SK-N-SH (cell line): ENCODE measurements around the gene SPATA31D3.
"Not testable (repeated sequence)": the region's sequence is repeated elsewhere in the genome, so short reads cannot be mapped to it uniquely, and the experiment has no call there.

Experiments
- CHD2 ChIP-seq: fragments of 150-350 bp; IDR thresholded peaks from 2 replicates; pipeline ENCODE4 v1.6.1; 2018; ENCODE audit warnings: low read length; ENCODE audit not compliant: partially characterized antibody
- EP300 ChIP-seq, 2 experiments: IDR thresholded peaks; 2 replicates each; pipeline versions ENCODE4 v1.4.0 to v1.6.1; 2012; ENCODE audit warnings: borderline replicate concordance in 1 of 2, low read depth in 1 of 2, low read length in 1 of 2
- JUND ChIP-seq: IDR thresholded peaks from 2 replicates; pipeline ENCODE4 v1.4.0; 2012
- POLR2AphosphoS5 ChIP-seq: IDR thresholded peaks from 2 replicates; pipeline ENCODE4 v1.6.1; 2012; ENCODE audit warnings: low read depth, low read length
- RAD21 ChIP-seq: IDR thresholded peaks from 2 replicates; pipeline ENCODE4 v1.6.1; 2012; ENCODE audit warnings: mild to moderate bottlenecking, low read length
- RFX5 ChIP-seq: IDR thresholded peaks from 2 replicates; pipeline ENCODE4 v1.6.1; 2012; ENCODE audit warnings: mild to moderate bottlenecking, improper control_type of control experiment, low read length
- SIN3A ChIP-seq: IDR thresholded peaks from 2 replicates; pipeline ENCODE4 v1.6.1; 2012; ENCODE audit warnings: low read depth, mild to moderate bottlenecking, low read length, moderate library complexity, borderline replicate concordance
- TF ChIP-seq, protein P1 (sequence below): fragments of 200-600 bp; sonication (generic); IDR thresholded peaks from 2 replicates; pipeline ENCODE4 v1.6.1; 2017; ENCODE audit warnings: antibody characterized with exemption, mild to moderate bottlenecking, moderate library complexity
- TF ChIP-seq, protein P2 (sequence below): fragments of 150-350 bp; IDR thresholded peaks from 2 replicates; pipeline ENCODE4 v1.6.1; 2016; ENCODE audit warnings: mild to moderate bottlenecking, low read depth, low read length

DNA sequence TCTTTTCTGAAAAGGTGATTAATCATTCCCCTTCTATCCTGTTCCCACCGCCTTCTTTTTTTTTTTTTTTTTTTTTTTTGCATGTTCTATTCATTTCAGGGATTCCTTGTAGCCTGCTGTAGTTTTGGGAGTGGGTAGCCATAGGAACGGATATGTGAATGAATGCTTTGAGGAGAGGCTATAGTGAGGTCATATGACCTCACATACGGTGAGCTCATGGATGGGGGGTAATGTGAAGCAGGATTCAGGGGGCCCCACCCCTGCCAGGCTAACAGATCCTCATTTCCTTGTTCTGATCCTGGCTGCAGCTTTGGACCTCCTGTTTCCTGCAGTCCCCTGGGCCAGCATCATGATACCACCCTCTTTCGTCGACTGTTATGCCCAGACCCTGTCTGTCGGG, 13.2 kb upstream of the SPATA31D3 start:
- TF ChIP-seq, protein P1, sequence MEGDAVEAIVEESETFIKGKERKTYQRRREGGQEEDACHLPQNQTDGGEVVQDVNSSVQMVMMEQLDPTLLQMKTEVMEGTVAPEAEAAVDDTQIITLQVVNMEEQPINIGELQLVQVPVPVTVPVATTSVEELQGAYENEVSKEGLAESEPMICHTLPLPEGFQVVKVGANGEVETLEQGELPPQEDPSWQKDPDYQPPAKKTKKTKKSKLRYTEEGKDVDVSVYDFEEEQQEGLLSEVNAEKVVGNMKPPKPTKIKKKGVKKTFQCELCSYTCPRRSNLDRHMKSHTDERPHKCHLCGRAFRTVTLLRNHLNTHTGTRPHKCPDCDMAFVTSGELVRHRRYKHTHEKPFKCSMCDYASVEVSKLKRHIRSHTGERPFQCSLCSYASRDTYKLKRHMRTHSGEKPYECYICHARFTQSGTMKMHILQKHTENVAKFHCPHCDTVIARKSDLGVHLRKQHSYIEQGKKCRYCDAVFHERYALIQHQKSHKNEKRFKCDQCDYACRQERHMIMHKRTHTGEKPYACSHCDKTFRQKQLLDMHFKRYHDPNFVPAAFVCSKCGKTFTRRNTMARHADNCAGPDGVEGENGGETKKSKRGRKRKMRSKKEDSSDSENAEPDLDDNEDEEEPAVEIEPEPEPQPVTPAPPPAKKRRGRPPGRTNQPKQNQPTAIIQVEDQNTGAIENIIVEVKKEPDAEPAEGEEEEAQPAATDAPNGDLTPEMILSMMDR: not testable (repeated sequence)
- not testable (repeated sequence) for TF ChIP-seq RAD21; EP300 (IDR thresholded peaks at IDR 0.05; ENCODE audit: borderline replicate concordance in 1 of 2, low read depth in 1 of 2, low read length in 1 of 2); CHD2; POLR2AphosphoS5; RFX5; SIN3A; JUND
- TF ChIP-seq, protein P2, sequence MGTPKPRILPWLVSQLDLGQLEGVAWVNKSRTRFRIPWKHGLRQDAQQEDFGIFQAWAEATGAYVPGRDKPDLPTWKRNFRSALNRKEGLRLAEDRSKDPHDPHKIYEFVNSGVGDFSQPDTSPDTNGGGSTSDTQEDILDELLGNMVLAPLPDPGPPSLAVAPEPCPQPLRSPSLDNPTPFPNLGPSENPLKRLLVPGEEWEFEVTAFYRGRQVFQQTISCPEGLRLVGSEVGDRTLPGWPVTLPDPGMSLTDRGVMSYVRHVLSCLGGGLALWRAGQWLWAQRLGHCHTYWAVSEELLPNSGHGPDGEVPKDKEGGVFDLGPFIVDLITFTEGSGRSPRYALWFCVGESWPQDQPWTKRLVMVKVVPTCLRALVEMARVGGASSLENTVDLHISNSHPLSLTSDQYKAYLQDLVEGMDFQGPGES: not testable (repeated sequence)
